Natural killer cell (primary cell): ENCODE measurements around the gene PPP2R2C. TPM values are rescaled to one million over a fixed set of nuclear protein-coding genes. Genes with fewer than 3 reads are reported as not detected.

Source experiments
- ATAC-seq, 3 donors: fragments of 150-1000 bp in 2 of 3; fragments of 200-7000 bp in 1 of 3; cut with Tn5 transposase; 1 replicate in 1 of 3; 2 replicates in 2 of 3; pipeline ENCODE4 v1.10.0; 2021; ENCODE audit warnings: mild to moderate bottlenecking in 2 of 3, moderate library complexity in 2 of 3
- DNase-seq, 2 donors: peaks; one replicate each; pipeline versions ENCODE4 v3.0.0 to v3.0.0-alpha.2; 2013 to 2021; ENCODE audit warnings: mixed read lengths in 1 of 2
- H3K27ac ChIP-seq: one replicate; pipeline ENCODE4 v1.5.1; 2013; ENCODE audit warnings: mild to moderate bottlenecking, low read length
- H3K27me3 ChIP-seq: one replicate; pipeline ENCODE4 v1.6.1; 2013; ENCODE audit warnings: low read length; ENCODE audit not compliant: control insufficient read depth, insufficient read depth
- H3K36me3 ChIP-seq: one replicate; pipeline ENCODE4 v1.6.1; 2013; ENCODE audit warnings: low read length; ENCODE audit not compliant: control insufficient read depth, insufficient read depth
- H3K4me1 ChIP-seq: one replicate; pipeline ENCODE4 v1.6.1; 2013; ENCODE audit warnings: low read length; ENCODE audit not compliant: control insufficient read depth, insufficient read depth
- H3K4me3 ChIP-seq: one replicate; pipeline ENCODE4 v1.5.1; 2013; ENCODE audit warnings: low read length
- H3K9me3 ChIP-seq: one replicate; pipeline ENCODE4 v1.6.1; 2013; ENCODE audit warnings: low read length; ENCODE audit not compliant: control insufficient read depth, insufficient read depth
- H3K27ac Mint-ChIP-seq, 2 donors: one replicate each; pipeline ENCODE4 v1.8.0; 2022; ENCODE audit warnings: mild to moderate bottlenecking in 2 of 2, mixed read lengths in 2 of 2, moderate library complexity in 1 of 2
- H3K27me3 Mint-ChIP-seq, 2 donors: one replicate each; pipeline ENCODE4 v1.8.0; 2022; ENCODE audit warnings: low read depth in 2 of 2, mixed read lengths in 2 of 2
- H3K36me3 Mint-ChIP-seq: one replicate; pipeline ENCODE4 v1.8.0; 2022; ENCODE audit warnings: mixed read lengths
- H3K4me1 Mint-ChIP-seq, 2 donors: one replicate each; pipeline ENCODE4 v1.8.0; 2022; ENCODE audit warnings: mixed read lengths in 2 of 2
- H3K4me3 Mint-ChIP-seq: one replicate; pipeline ENCODE4 v1.8.0; 2022; ENCODE audit warnings: mild to moderate bottlenecking, moderate library complexity, mixed read lengths
- H3K9me3 Mint-ChIP-seq, 2 donors: one replicate each; pipeline ENCODE4 v1.8.0; 2022; ENCODE audit warnings: mixed read lengths in 2 of 2
- whole genome bisulfite sequencing: methylation state at CpG from one replicate; pipeline ENCODE4 v1.1.7; 2013; ENCODE audit warnings: missing lambda C conversion rate; ENCODE audit not compliant: insufficient coverage; 5-methylcytosine and 5-hydroxymethylcytosine counted together
- intact Hi-C: fragments of 100-400 bp; cut with micrococcal nuclease; formaldehyde crosslinking; loops from one replicate; pipeline ENCODE4 v1.14.2; 2022
- total RNA-seq, 4 donors: library from RNA; stranded (reverse); fragments of 120-200 nt in 1 of 4; gene quantifications; one replicate each; pipeline versions ENCODE4 v1.2.3 to v1.2.4, GENCODE V29; 2013 to 2022
- TF ChIP-seq, protein P1 (sequence below): fragments of 200-600 bp; IDR thresholded peaks from one replicate; pipeline ENCODE4 v1.8.0; 2022; ENCODE audit warnings: antibody characterized with exemption

The PPP2R2C gene
- total RNA-seq, 3 donors from 2014 or later (not counting 1 experiment from before 2014, with no cell fraction given) = not detected

DNA sequence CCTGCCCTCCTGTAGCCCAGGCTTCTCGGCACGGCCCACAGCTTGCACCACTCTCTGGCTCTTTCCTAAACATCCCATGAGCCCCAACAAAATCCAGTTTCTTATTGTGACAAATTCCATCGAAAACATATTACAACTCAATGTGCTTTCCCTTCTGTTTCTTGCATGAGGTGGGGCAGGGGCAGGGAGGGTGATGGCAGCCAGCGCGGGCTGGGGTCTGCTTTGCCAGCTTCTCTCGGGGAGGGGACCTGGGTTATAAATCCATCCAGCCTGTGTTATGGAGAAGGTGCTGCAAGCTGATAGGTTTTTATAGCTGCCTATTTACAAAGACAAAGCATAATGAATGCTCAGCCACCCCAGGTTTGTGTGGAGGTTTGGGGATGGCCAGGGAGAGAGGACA, 21.1 kb downstream of the PPP2R2C start:
- DNase-seq = no peak
- no peak for ATAC-seq
- no peak overlapping the region for H3K4me3 ChIP-seq
- H3K36me3 ChIP-seq = no peaks in the 10 kb centered on the region
- Mint-ChIP-seq H3K9me3 (no peaks in the 10 kb centered on the region), H3K27me3 (peaks cover 16 to 17% of the 10 kb centered on the region in 2 donors), H3K4me1 (no peaks in the 10 kb centered on the region), H3K36me3 (no peaks in the 10 kb centered on the region), H3K27ac (no peak overlapping the region), H3K4me3 (no peak overlapping the region)
- H3K27me3 ChIP-seq = no peaks in the 10 kb centered on the region
- no peak overlapping the region for H3K27ac ChIP-seq
- intact Hi-C loops = no loop called here
- TF ChIP-seq, protein P1, sequence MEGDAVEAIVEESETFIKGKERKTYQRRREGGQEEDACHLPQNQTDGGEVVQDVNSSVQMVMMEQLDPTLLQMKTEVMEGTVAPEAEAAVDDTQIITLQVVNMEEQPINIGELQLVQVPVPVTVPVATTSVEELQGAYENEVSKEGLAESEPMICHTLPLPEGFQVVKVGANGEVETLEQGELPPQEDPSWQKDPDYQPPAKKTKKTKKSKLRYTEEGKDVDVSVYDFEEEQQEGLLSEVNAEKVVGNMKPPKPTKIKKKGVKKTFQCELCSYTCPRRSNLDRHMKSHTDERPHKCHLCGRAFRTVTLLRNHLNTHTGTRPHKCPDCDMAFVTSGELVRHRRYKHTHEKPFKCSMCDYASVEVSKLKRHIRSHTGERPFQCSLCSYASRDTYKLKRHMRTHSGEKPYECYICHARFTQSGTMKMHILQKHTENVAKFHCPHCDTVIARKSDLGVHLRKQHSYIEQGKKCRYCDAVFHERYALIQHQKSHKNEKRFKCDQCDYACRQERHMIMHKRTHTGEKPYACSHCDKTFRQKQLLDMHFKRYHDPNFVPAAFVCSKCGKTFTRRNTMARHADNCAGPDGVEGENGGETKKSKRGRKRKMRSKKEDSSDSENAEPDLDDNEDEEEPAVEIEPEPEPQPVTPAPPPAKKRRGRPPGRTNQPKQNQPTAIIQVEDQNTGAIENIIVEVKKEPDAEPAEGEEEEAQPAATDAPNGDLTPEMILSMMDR = no peak
- no peaks in the 10 kb centered on the region for H3K4me1 ChIP-seq
- WGBS = 75% methylated on average over 5 of the region's 6 CpGs
- H3K9me3 ChIP-seq = no peaks in the 10 kb centered on the region

DNA sequence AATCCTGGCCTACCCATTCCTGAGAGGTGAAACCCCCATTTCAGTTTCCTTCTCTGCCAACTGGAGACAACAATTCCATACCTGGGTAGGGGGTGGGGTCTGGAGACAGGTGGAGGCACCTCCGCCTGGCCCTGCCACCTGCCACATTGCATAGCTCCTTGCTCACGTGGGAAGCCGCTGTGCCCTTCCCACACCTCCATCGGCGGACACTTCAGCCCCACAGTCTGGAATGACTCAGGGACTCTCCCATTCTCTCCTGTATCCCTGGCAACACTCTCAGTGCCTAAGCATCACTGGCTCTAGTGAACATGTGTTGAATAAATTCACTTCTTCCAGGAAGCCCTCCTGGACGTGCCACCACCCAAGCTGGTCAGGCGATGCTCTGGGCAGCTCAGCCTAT, 21.7 kb downstream of the PPP2R2C start:
- TF ChIP-seq, protein P1 = no peak
- Histone ChIP-seq H3K27ac (no peak overlapping the region), H3K27me3 (no peaks in the 10 kb centered on the region), H3K9me3 (no peaks in the 10 kb centered on the region), H3K4me3 (no peak overlapping the region), H3K36me3 (no peaks in the 10 kb centered on the region), H3K4me1 (no peaks in the 10 kb centered on the region)
- Mint-ChIP-seq H3K27ac (no peak overlapping the region), H3K4me1 (no peaks in the 10 kb centered on the region), H3K36me3 (no peaks in the 10 kb centered on the region), H3K27me3 (peaks cover 10 to 17% of the 10 kb centered on the region in 2 donors), H3K9me3 (no peaks in the 10 kb centered on the region), H3K4me3 (no peak overlapping the region)
- 91% methylated on average over 7 of the region's 7 CpGs for WGBS
- DNase-seq (no peak), ATAC-seq (no peak)
- intact Hi-C loops = no loop called here

DNA sequence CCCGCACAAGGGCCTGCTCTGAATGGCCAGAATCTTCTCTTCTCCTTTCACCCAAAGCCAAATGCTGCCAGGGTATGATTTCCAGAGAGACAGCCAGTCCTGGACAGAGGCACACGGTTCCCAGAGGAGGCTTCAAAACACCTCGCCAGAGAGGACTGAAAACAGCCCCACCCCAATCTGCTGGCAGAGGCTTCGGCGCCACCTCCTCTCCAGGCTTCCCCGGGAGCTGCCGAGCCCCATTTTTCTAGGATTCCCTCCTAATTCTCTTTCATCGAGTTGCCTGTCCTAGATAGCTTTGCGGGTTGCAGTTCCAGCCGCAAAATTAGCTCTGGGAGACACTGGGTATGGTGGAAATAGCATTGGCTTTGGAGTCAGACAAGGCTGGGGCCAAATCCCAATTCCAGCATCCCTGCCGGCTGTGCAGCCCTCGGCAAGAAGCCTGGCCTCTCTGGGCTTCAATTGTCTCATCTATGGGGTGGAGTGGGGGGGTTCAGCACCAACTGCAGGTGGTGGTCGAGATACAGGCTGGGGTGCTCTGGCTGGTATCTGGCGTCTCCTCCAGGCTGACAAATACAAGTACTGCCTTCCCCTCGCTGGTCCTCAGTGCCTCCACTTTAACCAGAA, 22.6 kb downstream of the PPP2R2C start:
- ATAC-seq (no peak), DNase-seq (no peak)
- Histone ChIP-seq H3K36me3 (no peaks in the 10 kb centered on the region), H3K27ac (no peak overlapping the region), H3K9me3 (no peaks in the 10 kb centered on the region), H3K27me3 (no peaks in the 10 kb centered on the region), H3K4me1 (no peaks in the 10 kb centered on the region), H3K4me3 (no peak overlapping the region)
- Mint-ChIP-seq H3K36me3 (no peaks in the 10 kb centered on the region), H3K27ac (no peak overlapping the region), H3K27me3 (peaks cover 2 to 14% of the 10 kb centered on the region in 2 donors), H3K4me3 (no peak overlapping the region), H3K9me3 (no peaks in the 10 kb centered on the region), H3K4me1 (no peaks in the 10 kb centered on the region)
- intact Hi-C loops = no loop called here
- 76% methylated on average over 15 of the region's 15 CpGs for WGBS
- TF ChIP-seq, protein P1 = no peak

DNA sequence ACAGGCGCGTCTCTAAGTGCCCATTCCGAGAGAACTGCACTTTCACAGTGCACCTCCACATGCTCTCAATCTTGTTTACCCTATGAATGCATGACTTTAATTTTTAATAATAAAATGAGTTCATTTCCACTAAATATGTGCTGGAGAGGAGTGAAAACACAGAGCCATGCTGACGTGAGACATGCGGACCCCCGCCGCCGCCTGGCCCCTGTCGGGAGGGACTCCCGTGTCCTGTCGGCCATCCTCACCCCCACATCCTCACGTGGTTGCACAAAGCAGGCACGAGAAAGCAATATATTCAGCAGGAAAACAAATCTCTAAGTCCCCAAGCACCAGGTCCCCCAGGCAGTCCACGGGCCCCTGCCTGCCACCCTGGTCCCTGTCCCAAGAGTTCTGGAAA, 23.1 kb downstream of the PPP2R2C start:
- H3K27ac ChIP-seq = no peak overlapping the region
- TF ChIP-seq, protein P1 = no peak

More for the DNA sequence above, 23.1 kb downstream of the PPP2R2C start:
- DNase-seq (no peak), ATAC-seq (no peak)
- no peaks in the 10 kb centered on the region for H3K27me3 ChIP-seq
- Mint-ChIP-seq H3K9me3 (no peaks in the 10 kb centered on the region), H3K36me3 (no peaks in the 10 kb centered on the region), H3K4me3 (no peak overlapping the region), H3K27me3 (peaks cover 0 to 14% of the 10 kb centered on the region in 2 donors), H3K27ac (no peak overlapping the region), H3K4me1 (no peaks in the 10 kb centered on the region)
- no peaks in the 10 kb centered on the region for H3K4me1 ChIP-seq
- 81% methylated on average over 13 of the region's 14 CpGs for WGBS
- intact Hi-C loops = no loop called here
- no peaks in the 10 kb centered on the region for H3K9me3 ChIP-seq
- H3K36me3 ChIP-seq = no peaks in the 10 kb centered on the region
- H3K4me3 ChIP-seq = no peak overlapping the region
